ENCODE data around the gene TMEM184A. TPM values are rescaled to one million over a fixed set of nuclear protein-coding genes. Genes with fewer than 3 reads are reported as not detected.

TMEM184A gene
- total RNA-seq, 1 donor from 2014 or later, result not detected

DNA sequence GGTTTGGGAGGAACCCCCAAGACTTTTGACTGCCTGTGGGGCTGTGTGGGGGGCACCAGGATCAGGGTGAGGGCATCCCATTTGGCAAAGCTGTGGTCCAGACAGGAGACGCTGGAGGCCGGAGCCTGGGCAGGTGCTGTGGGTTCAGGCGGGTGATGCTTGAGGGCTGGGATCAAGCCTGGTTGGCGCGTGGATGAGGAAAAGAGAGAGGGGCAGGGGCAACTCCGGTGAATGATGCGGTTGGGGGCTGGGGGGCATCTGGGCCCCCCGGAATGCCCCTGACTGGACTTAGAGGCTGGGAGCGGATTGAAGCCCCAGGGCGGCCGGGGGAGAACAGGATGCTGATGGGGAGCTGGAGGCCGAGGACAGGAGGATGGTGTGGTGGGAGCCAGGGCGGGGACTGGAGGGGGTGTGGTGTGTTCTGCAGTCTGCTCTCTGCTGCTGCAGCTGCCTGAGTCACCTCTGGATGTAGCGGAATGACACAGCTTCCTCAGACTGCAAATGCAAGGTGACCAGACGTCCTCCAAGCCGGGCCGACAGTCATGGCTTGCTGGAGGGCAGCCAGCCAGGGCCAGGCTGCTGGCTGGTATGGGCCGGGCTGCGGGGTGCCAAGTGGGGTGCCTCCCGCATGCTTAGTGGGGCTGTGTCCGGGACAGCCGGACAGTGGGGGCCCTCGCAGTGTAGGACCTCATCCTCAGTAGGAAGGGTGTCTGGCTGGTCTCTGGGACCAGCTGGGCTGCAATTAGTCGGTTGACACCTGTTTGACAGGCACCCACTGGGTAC lies 22.3 kb downstream of the TMEM184A start:
- H3K9me3 Mint-ChIP-seq, result no peaks in the 10 kb centered on the region
- no peaks in the 10 kb centered on the region for H3K36me3 Mint-ChIP-seq (ENCODE audit: low read depth)
- peaks cover 52% of the 10 kb centered on the region for H3K27me3 Mint-ChIP-seq (ENCODE audit: low read depth)
- no peak for DNase-seq (ENCODE audit: low read depth, low spot score)
- no peak overlapping the region for H3K4me3 Mint-ChIP-seq
- TF ChIP-seq CTCF (conservative IDR thresholded peaks at IDR 0.05), result no peak
- H3K4me1 Mint-ChIP-seq, result peaks cover 26% of the 10 kb centered on the region
- H3K27ac Mint-ChIP-seq (ENCODE audit: unreplicated experiment), result no peak overlapping the region

GRCh38 chr7:1533255-1533546 lies 22.8 kb downstream of the TMEM184A start:
- H3K36me3 Mint-ChIP-seq (ENCODE audit: low read depth), result no peaks in the 10 kb centered on the region
- H3K4me3 Mint-ChIP-seq, result no peak overlapping the region
- TF ChIP-seq CTCF (conservative IDR thresholded peaks at IDR 0.05), result no peak
- no peaks in the 10 kb centered on the region for H3K9me3 Mint-ChIP-seq
- peaks cover 52% of the 10 kb centered on the region for H3K27me3 Mint-ChIP-seq (ENCODE audit: low read depth)
- peaks cover 26% of the 10 kb centered on the region for H3K4me1 Mint-ChIP-seq
- H3K27ac Mint-ChIP-seq (ENCODE audit: unreplicated experiment), result no peak overlapping the region
- DNase-seq (ENCODE audit: low read depth, low spot score), result no peak

- peaks cover 50% of the 10 kb centered on the region for H3K27me3 Mint-ChIP-seq (ENCODE audit: low read depth)
- no peaks in the 10 kb centered on the region for H3K9me3 Mint-ChIP-seq
- H3K4me3 Mint-ChIP-seq, result peak overlapping the region; percentile 92
- H3K36me3 Mint-ChIP-seq (ENCODE audit: low read depth), result no peaks in the 10 kb centered on the region
- H3K4me1 Mint-ChIP-seq, result peaks cover 21% of the 10 kb centered on the region
- DNase-seq (ENCODE audit: low read depth, low spot score), result no peak
- no peak for TF ChIP-seq CTCF (conservative IDR thresholded peaks at IDR 0.05)
- no peak overlapping the region for H3K27ac Mint-ChIP-seq (ENCODE audit: unreplicated experiment)
Measured at GRCh38 chr7:1532456-1533254, 23.4 kb downstream of the TMEM184A start.

- no peak for DNase-seq (ENCODE audit: low read depth, low spot score)
- TF ChIP-seq CTCF (conservative IDR thresholded peaks at IDR 0.05), result no peak
- Mint-ChIP-seq H3K36me3 (ENCODE audit: low read depth) (no peaks in the 10 kb centered on the region), H3K27ac (ENCODE audit: unreplicated experiment) (no peak overlapping the region), H3K27me3 (ENCODE audit: low read depth) (peaks cover 57% of the 10 kb centered on the region), H3K4me3 (peak overlapping the region; percentile 92), H3K4me1 (peaks cover 21% of the 10 kb centered on the region), H3K9me3 (no peaks in the 10 kb centered on the region)
Measured at GRCh38 chr7:1531979-1532455, 24.0 kb downstream of the TMEM184A start.

DNA sequence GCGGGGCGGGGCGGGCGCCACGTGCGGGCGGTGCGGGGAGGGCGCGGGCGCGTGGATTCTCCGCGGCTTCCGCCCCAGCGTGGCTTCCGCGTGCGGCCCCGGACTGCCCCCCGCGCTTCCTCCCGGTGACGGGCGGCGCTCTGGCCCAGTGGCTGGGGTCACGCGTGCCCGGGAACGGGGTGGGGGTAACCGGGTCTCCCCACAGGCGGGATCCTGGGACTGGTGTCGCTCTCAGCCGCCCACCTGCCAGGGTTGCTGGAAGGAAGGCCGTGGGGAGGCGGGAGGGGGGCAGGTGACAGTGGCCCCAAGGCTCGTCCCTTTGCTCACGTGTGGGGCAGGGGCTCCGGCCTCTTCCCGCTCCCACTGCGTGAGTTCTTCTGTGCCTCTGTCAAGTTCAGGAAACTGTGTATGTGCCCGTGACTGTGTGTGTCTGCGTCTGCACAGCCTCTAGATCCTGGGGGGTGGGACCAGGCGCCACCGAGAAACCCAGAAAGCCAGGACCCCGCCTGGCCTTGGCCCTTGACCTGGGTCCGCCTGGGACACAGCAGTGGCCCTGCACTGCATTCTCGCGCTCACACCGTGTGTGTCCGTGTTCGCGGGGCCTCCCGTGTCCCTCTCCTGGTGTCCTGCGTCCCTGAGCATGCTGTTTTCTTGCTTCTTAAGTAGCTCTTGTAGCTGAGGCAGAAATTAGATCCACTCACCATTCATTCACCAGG lies 24.6 kb downstream of the TMEM184A start:
- DNase-seq (ENCODE audit: low read depth, low spot score), result no peak
- Mint-ChIP-seq H3K36me3 (ENCODE audit: low read depth) (no peaks in the 10 kb centered on the region), H3K4me3 (peak overlapping the region; percentile 92), H3K27ac (ENCODE audit: unreplicated experiment) (no peak overlapping the region), H3K27me3 (ENCODE audit: low read depth) (peaks cover 59% of the 10 kb centered on the region), H3K9me3 (no peaks in the 10 kb centered on the region), H3K4me1 (peaks cover 22% of the 10 kb centered on the region)
- TF ChIP-seq CTCF (conservative IDR thresholded peaks at IDR 0.05), result no peak

Measured in neural crest cell (in vitro differentiated cells).